ENCODE data around the gene NRGN.

Gene NRGN

GRCh38 chr11:124739479-124740276, at the start of gene NRGN:
TSS of gene NRGN (plus strand) at chr11:124739942. CDS start at chr11:124740085, 143 bp downstream.
- DNase-seq (ENCODE audit: low read depth in 2 of 2), result peak; percentile 53 to 61

- DNase-seq (ENCODE audit: low read depth in 2 of 2), result no peak
Measured at GRCh38 chr11:124693142-124693541, 46.6 kb upstream of the NRGN start.

GRCh38 chr11:124699547-124699946, 40.2 kb upstream of the NRGN start:
- DNase-seq (ENCODE audit: low read depth in 2 of 2), result no peak

GRCh38 chr11:124700028-124700427, 39.7 kb upstream of the NRGN start:
- DNase-seq (ENCODE audit: low read depth in 2 of 2), result no peak

- DNase-seq (ENCODE audit: low read depth in 2 of 2), result no peak
Measured at GRCh38 chr11:124707829-124708228, 31.9 kb upstream of the NRGN start.

- no peak for DNase-seq (ENCODE audit: low read depth in 2 of 2)
Measured at GRCh38 chr11:124712392-124712791, 27.4 kb upstream of the NRGN start.

- no peak for DNase-seq (ENCODE audit: low read depth in 2 of 2)
Measured at GRCh38 chr11:124716591-124716990, 23.2 kb upstream of the NRGN start.

GRCh38 chr11:124717421-124717785, 22.3 kb upstream of the NRGN start:
- no peak for DNase-seq (ENCODE audit: low read depth in 2 of 2)

- DNase-seq (ENCODE audit: low read depth in 2 of 2), result no peak
Measured at GRCh38 chr11:124717786-124718651, 21.7 kb upstream of the NRGN start.

- no peak for DNase-seq (ENCODE audit: low read depth in 2 of 2)
Measured at GRCh38 chr11:124718801-124719200, 20.9 kb upstream of the NRGN start.

- no peak for DNase-seq (ENCODE audit: low read depth in 2 of 2)
Measured at GRCh38 chr11:124719534-124719933, 20.2 kb upstream of the NRGN start.

- no peak for DNase-seq (ENCODE audit: low read depth in 2 of 2)
Measured at GRCh38 chr11:124722176-124722575, 17.6 kb upstream of the NRGN start.

- no peak for DNase-seq (ENCODE audit: low read depth in 2 of 2)
Measured at GRCh38 chr11:124724979-124725718, 14.6 kb upstream of the NRGN start.

- no peak for DNase-seq (ENCODE audit: low read depth in 2 of 2)
Measured at GRCh38 chr11:124725719-124726105, 14.0 kb upstream of the NRGN start.

- no peak for DNase-seq (ENCODE audit: low read depth in 2 of 2)
Measured at GRCh38 chr11:124727474-124727873, 12.3 kb upstream of the NRGN start.

- DNase-seq (ENCODE audit: low read depth in 2 of 2), result no peak
Measured at GRCh38 chr11:124728134-124728533, 11.6 kb upstream of the NRGN start.

- DNase-seq (ENCODE audit: low read depth in 2 of 2), result no peak
Measured at GRCh38 chr11:124729571-124729970, 10.2 kb upstream of the NRGN start.

GRCh38 chr11:124732230-124732629, 7.5 kb upstream of the NRGN start:
- no peak for DNase-seq (ENCODE audit: low read depth in 2 of 2)

GRCh38 chr11:124736736-124737135, 3.0 kb upstream of the NRGN start:
- DNase-seq (ENCODE audit: low read depth in 2 of 2), result no peak

GRCh38 chr11:124737638-124738305, 2.0 kb upstream of the NRGN start:
- DNase-seq (ENCODE audit: low read depth in 2 of 2), result no peak

GRCh38 chr11:124738713-124739478, 846 bp upstream of the NRGN start:
- DNase-seq (ENCODE audit: low read depth in 2 of 2), result no peak

All from stimulated activated CD8-positive, alpha-beta memory T cell treated with anti-CD3 and anti-CD28 coated beads, Interleukin-15, amount 100 ng/mL, for 4 hours (primary cell).